ENCODE data around the gene MAD1L1. TPM values are rescaled to one million over a fixed set of nuclear protein-coding genes. Genes with fewer than 3 reads are reported as not detected.
"Not testable (repeated sequence)": the region's sequence is repeated elsewhere in the genome, so short reads cannot be mapped to it uniquely, and the experiment has no call there.

Gene MAD1L1
- polyA plus RNA-seq, 1 experiment = 32.0 TPM

- DNase-seq (ENCODE audit: low read depth) = no peak
- ChIA-PET CTCF (no interaction called here), POLR2A (no interaction called here)
- TF ChIP-seq CTCF (IDR thresholded peaks at IDR 0.05; ENCODE audit: insufficient read depth, low read depth, low read length) = no peak
- Histone ChIP-seq H3K36me3 (ENCODE audit: control insufficient read depth, insufficient read depth, low read length) (peaks cover 4% of the 10 kb centered on the region), H3K27me3 (ENCODE audit: control insufficient read depth, insufficient read depth, low read length) (no peaks in the 10 kb centered on the region), H3K4me3 (ENCODE audit: low read depth, low read length) (no peak overlapping the region)
Measured at GRCh38 chr7:1978656-1979590, 253.8 kb downstream of the MAD1L1 start.

- DNase-seq (ENCODE audit: low read depth) = no peak
- CTCF ChIA-PET = no interaction called here
- TF ChIP-seq CTCF (IDR thresholded peaks at IDR 0.05; ENCODE audit: insufficient read depth, low read depth, low read length) = no peak
- peaks cover 4% of the 10 kb centered on the region for H3K36me3 ChIP-seq (ENCODE audit: control insufficient read depth, insufficient read depth, low read length)
- no peak overlapping the region for H3K4me3 ChIP-seq (ENCODE audit: low read depth, low read length)
- H3K27me3 ChIP-seq (ENCODE audit: control insufficient read depth, insufficient read depth, low read length) = no peaks in the 10 kb centered on the region
- POLR2A ChIA-PET = no interaction called here
Measured at GRCh38 chr7:1977876-1978441, 254.8 kb downstream of the MAD1L1 start.

- H3K4me3 ChIP-seq (ENCODE audit: low read depth, low read length) = no peak overlapping the region
- TF ChIP-seq CTCF (IDR thresholded peaks at IDR 0.05; ENCODE audit: insufficient read depth, low read depth, low read length) = no peak
- H3K27me3 ChIP-seq (ENCODE audit: control insufficient read depth, insufficient read depth, low read length) = no peaks in the 10 kb centered on the region
- DNase-seq (ENCODE audit: low read depth) = no peak
- ChIA-PET POLR2A (no interaction called here), CTCF (interaction anchor here (0.6 kb wide), 1 partner anchor 23 kb away, joined by 3 read pairs; no protein-coding TSS in a partner anchor)
- H3K36me3 ChIP-seq (ENCODE audit: control insufficient read depth, insufficient read depth, low read length) = peaks cover 4% of the 10 kb centered on the region
Measured at GRCh38 chr7:1977059-1977875, 255.5 kb downstream of the MAD1L1 start.

GRCh38 chr7:1976521-1976920 lies 256.2 kb downstream of the MAD1L1 start:
- DNase-seq (ENCODE audit: low read depth); POLR2A ChIA-PET; H3K27me3 ChIP-seq (ENCODE audit: control insufficient read depth, insufficient read depth, low read length); H3K36me3 ChIP-seq (ENCODE audit: control insufficient read depth, insufficient read depth, low read length); H3K4me3 ChIP-seq (ENCODE audit: low read depth, low read length): not testable (repeated sequence)
- CTCF ChIA-PET = interaction anchor here (0.6 kb wide), 1 partner anchor 22 kb away, joined by 3 read pairs; no protein-coding TSS in a partner anchor

- peaks cover 4% of the 10 kb centered on the region for H3K36me3 ChIP-seq (ENCODE audit: control insufficient read depth, insufficient read depth, low read length)
- ChIA-PET CTCF (no interaction called here), POLR2A (no interaction called here)
- DNase-seq (ENCODE audit: low read depth) = no peak
- no peak for TF ChIP-seq CTCF (IDR thresholded peaks at IDR 0.05; ENCODE audit: insufficient read depth, low read depth, low read length)
- no peak overlapping the region for H3K4me3 ChIP-seq (ENCODE audit: low read depth, low read length)
- no peaks in the 10 kb centered on the region for H3K27me3 ChIP-seq (ENCODE audit: control insufficient read depth, insufficient read depth, low read length)
Measured at GRCh38 chr7:1975581-1975980, 257.2 kb downstream of the MAD1L1 start.
